ENCODE results near the gene CFAP90. TPM values are rescaled to one million over a fixed set of nuclear protein-coding genes. Genes with fewer than 3 reads are reported as not detected.
A peak's percentile ranks its signal among the peaks of the same experiment; 100 is the strongest.

The CFAP90 gene
- total and polyA plus RNA-seq, 5 donors: 0.05 to 0.33 (median 0.16) TPM; not detected in 1

DNA sequence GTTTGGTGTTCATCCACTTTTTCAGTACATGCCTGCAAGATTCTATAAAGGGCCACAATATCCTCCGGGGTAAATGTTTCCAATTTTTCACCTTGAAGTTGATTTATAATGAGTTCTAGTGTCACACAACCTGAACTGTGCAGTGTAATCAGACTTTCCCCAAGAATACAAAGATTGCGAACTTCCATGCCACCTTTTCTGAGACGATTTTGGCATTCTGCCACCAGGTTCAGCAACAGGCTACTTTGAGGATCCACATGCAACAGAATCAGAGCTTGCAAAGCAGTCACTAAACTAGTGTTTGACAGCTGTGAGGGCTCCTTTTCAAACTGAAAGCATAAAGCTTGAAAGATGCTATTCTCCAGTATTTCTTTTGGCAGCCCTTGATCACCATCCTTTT, 16.3 kb upstream of the CFAP90 start:
- Histone ChIP-seq H3K4me3 (ENCODE audit: low read length) (no peak overlapping the region), H3K9me3 (ENCODE audit: control insufficient read depth, low read length) (peaks cover 2% of the 10 kb centered on the region), H3K27ac (ENCODE audit: low read length) (no peak overlapping the region), H3K27me3 (ENCODE audit: control insufficient read depth, insufficient read depth) (no peaks in the 10 kb centered on the region), H3K4me1 (ENCODE audit: control insufficient read depth, insufficient read depth, low read length) (no peaks in the 10 kb centered on the region)
- no peak for ATAC-seq
- 74% methylated on average over 3 of the region's 3 CpGs for WGBS
- DNase-seq: no peak
- intact Hi-C loops (cut with DNase I): no loop called here

DNA sequence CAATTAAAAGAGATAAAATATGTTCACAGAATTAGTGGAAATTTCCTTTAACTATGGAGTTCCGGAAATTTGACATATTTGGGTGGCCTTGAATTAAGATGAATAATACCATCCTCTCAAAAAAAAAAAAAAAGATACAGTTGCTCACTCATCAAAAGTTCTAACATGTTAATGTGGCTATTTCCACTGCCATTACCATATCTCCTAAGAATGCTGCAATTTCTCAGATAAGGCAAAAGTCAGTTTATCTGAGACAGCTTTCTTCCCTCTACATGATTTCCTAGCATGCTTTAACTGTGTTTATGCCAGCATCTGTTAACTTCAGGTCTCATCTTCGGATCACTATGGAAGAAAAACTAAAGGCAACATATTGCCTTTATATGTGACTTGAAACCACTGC, 15.3 kb upstream of the CFAP90 start:
- no peak overlapping the region for H3K4me3 ChIP-seq (ENCODE audit: low read length)
- ATAC-seq (no peak), DNase-seq (no peak)
- no peaks in the 10 kb centered on the region for H3K4me1 ChIP-seq (ENCODE audit: control insufficient read depth, insufficient read depth, low read length)
- intact Hi-C loops (cut with DNase I): no loop called here
- peaks cover 2% of the 10 kb centered on the region for H3K9me3 ChIP-seq (ENCODE audit: control insufficient read depth, low read length)
- no peak overlapping the region for H3K27ac ChIP-seq (ENCODE audit: low read length)
- 90% methylated on average over 2 of the region's 2 CpGs for WGBS
- no peaks in the 10 kb centered on the region for H3K27me3 ChIP-seq (ENCODE audit: control insufficient read depth, insufficient read depth)

DNA sequence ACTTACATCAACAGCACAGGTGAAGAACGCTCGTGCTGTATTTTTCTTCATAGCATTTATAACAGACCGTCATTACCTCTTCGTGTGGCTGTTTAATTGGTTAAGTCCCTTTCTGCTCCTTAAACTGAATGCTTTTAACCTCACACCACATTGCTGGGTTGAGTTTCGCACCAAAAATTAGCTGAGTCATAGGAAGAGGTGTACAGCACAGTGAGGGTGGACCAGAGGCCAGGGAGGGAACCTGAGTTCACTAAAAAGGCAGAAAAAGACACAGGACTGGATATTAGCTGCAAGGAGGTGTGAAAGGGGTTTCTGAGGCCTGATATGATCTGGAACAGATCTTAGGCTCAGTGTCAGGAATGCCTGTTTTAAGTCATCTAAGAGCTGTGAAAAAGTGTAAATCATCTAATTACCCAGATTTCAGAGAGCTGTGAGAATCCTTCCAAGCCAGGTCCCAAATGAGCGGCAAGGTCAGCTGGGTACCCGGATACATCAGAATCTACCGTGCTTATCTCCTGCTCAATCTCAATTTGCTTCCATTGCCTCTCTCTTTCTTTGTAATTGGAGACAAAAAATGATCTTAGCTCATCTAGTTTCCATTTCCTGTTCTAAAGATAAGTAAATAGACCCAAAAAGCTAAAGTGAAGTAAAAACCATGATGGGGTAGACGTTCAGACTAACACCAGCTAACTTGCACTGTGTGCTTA, 7.1 kb upstream of the CFAP90 start:
- Histone ChIP-seq H3K4me1 (ENCODE audit: control insufficient read depth, insufficient read depth, low read length) (no peaks in the 10 kb centered on the region), H3K4me3 (ENCODE audit: low read length) (no peak overlapping the region), H3K27me3 (ENCODE audit: control insufficient read depth, insufficient read depth) (no peaks in the 10 kb centered on the region), H3K27ac (ENCODE audit: low read length) (no peak overlapping the region), H3K9me3 (ENCODE audit: control insufficient read depth, low read length) (peaks cover 4% of the 10 kb centered on the region)
- intact Hi-C loops (cut with DNase I): no loop called here
- DNase-seq: no peak
- ATAC-seq: no peak
- 69% methylated on average over 9 of the region's 9 CpGs for WGBS

DNA sequence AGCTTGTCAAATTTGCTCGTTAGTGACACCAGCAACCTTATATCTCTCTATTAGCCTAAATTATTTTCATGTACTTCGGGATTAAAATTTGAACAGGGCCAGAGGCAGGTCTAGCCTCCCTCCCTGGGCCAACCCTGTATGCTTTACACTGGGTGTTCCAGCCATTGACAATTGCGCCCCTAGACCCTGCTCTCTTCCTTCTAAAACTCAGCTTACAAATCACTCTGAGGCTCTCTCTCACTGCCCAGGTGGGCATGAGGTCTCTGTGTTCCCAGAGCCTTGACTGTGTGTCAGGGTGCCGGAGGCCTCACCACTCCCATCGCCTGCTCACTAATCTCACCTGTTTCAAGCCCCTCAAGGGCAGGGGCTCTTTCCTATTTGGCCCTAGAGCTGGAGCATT, 6.4 kb upstream of the CFAP90 start:
- 82% methylated on average over 5 of the region's 5 CpGs for WGBS
- intact Hi-C loops (cut with DNase I): no loop called here
- DNase-seq: no peak

DNA sequence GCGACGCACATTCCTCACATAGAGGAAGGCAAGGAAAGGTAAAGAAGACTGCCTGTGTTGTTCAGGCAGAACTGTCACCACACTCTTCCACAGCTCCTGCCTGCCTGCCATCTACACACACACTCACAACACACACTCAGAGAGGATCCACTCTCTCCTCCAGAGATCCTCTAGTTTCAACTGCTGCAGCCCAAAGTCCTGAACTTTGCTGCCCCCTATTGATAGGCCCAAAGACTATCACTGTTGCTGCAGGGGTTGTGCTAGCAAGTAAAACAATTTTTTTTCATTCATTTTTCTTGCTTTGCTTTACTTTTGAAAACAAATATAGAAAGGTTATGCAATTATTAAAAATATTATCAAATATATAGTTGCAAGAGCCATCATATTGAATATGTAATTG, 5.9 kb upstream of the CFAP90 start:
- Histone ChIP-seq H3K9me3 (ENCODE audit: control insufficient read depth, low read length) (peaks cover 4% of the 10 kb centered on the region), H3K4me3 (ENCODE audit: low read length) (no peak overlapping the region), H3K27me3 (ENCODE audit: control insufficient read depth, insufficient read depth) (no peaks in the 10 kb centered on the region), H3K27ac (ENCODE audit: low read length) (no peak overlapping the region), H3K4me1 (ENCODE audit: control insufficient read depth, insufficient read depth, low read length) (peaks cover 2% of the 10 kb centered on the region)
- DNase-seq (no peak), ATAC-seq (peak; percentile 71 to 73)
- 91% methylated on average over 2 of the region's 2 CpGs for WGBS
- intact Hi-C loops (cut with DNase I): no loop called here

More for the DNA sequence above, 6.4 kb upstream of the CFAP90 start:
- peak in 1 of 2 donors; percentile 28 for ATAC-seq
- H3K4me3 ChIP-seq (ENCODE audit: low read length): no peak overlapping the region
- no peak overlapping the region for H3K27ac ChIP-seq (ENCODE audit: low read length)
- no peaks in the 10 kb centered on the region for H3K27me3 ChIP-seq (ENCODE audit: control insufficient read depth, insufficient read depth)
- H3K9me3 ChIP-seq (ENCODE audit: control insufficient read depth, low read length): peaks cover 4% of the 10 kb centered on the region
- H3K4me1 ChIP-seq (ENCODE audit: control insufficient read depth, insufficient read depth, low read length): peaks cover under 1% of the 10 kb centered on the region

DNA sequence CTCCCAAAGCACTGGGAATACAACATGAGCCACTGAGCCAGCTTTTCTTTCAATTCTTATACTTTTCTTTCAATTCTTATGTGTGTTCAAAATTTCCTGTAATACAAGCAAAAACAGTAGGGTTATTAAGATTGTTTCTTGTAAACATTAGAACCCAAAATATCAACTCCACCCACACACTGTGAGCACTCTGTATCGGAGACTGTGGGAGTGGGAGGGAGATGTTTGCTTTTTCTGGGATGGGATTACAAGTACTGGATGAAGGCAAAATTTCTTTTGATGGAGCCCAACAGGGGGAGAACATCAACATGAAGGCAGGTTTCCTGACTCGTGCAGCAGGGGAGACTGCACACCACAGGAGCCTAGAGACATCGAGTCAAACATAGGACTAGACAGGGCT, 4.7 kb upstream of the CFAP90 start:
- WGBS: 56% methylated on average over 3 of the region's 3 CpGs
- no peak overlapping the region for H3K27ac ChIP-seq (ENCODE audit: low read length)
- peaks cover 2% of the 10 kb centered on the region for H3K4me1 ChIP-seq (ENCODE audit: control insufficient read depth, insufficient read depth, low read length)
- no peaks in the 10 kb centered on the region for H3K27me3 ChIP-seq (ENCODE audit: control insufficient read depth, insufficient read depth)
- no peak overlapping the region for H3K4me3 ChIP-seq (ENCODE audit: low read length)
- intact Hi-C loops (cut with DNase I): no loop called here
- ATAC-seq (no peak), DNase-seq (no peak)
- H3K9me3 ChIP-seq (ENCODE audit: control insufficient read depth, low read length): peaks cover 4% of the 10 kb centered on the region

DNA sequence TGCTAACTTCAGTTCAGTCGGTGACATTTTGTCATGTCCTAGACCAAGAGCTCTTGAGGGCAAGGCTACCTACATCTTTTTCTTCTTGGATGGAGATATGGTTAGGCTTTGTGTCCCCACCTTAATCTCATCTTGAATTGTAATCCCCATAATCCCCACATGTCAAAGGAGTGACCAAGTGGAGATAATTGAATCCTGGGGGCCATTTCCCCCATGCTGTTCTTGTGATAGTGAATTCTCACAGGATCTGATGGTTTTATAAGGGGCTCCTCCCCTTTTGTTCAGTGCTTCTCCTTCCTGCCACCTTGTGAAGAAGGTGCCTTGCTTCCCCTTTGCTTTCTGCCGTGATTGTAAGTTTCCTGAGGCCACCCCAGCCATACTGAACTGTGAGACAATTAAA, 2.1 kb upstream of the CFAP90 start:
- Histone ChIP-seq H3K4me3 (ENCODE audit: low read length) (no peak overlapping the region), H3K4me1 (ENCODE audit: control insufficient read depth, insufficient read depth, low read length) (peaks cover 2% of the 10 kb centered on the region), H3K27ac (ENCODE audit: low read length) (no peak overlapping the region), H3K27me3 (ENCODE audit: control insufficient read depth, insufficient read depth) (no peaks in the 10 kb centered on the region), H3K9me3 (ENCODE audit: control insufficient read depth, low read length) (peaks cover 4% of the 10 kb centered on the region)
- 71% methylated on average over 2 of the region's 2 CpGs for WGBS
- ATAC-seq (no peak), DNase-seq (no peak)
- intact Hi-C loops (cut with DNase I): no loop called here

DNA sequence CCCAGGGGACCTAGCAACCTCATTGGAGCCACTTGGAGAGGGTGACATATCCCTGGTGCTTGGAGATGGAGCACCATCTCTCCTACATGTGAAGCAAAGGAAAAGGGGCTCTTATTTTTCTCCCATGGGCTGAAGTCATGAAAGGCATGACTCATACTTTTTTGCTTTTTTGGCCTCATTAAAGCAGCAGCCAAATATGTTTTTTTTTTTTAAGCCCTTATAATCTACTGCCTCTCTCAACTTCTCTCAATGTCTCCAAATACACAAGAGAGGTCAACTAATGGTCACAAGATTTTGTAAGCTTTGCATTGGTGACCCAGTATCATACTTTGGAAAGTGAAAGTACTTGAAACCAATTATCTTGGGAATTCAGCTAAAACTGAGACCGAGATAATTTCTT, 1.6 kb upstream of the CFAP90 start:
- intact Hi-C loops (cut with DNase I): no loop called here
- Histone ChIP-seq H3K4me1 (ENCODE audit: control insufficient read depth, insufficient read depth, low read length) (peaks cover 2% of the 10 kb centered on the region), H3K4me3 (ENCODE audit: low read length) (no peak overlapping the region), H3K27ac (ENCODE audit: low read length) (no peak overlapping the region), H3K27me3 (ENCODE audit: control insufficient read depth, insufficient read depth) (no peaks in the 10 kb centered on the region), H3K9me3 (ENCODE audit: control insufficient read depth, low read length) (peaks cover 2% of the 10 kb centered on the region)
- WGBS: 57% methylated on average over 1 of the region's 1 CpG
- DNase-seq (no peak), ATAC-seq (peak; percentile 39 to 42)

DNA sequence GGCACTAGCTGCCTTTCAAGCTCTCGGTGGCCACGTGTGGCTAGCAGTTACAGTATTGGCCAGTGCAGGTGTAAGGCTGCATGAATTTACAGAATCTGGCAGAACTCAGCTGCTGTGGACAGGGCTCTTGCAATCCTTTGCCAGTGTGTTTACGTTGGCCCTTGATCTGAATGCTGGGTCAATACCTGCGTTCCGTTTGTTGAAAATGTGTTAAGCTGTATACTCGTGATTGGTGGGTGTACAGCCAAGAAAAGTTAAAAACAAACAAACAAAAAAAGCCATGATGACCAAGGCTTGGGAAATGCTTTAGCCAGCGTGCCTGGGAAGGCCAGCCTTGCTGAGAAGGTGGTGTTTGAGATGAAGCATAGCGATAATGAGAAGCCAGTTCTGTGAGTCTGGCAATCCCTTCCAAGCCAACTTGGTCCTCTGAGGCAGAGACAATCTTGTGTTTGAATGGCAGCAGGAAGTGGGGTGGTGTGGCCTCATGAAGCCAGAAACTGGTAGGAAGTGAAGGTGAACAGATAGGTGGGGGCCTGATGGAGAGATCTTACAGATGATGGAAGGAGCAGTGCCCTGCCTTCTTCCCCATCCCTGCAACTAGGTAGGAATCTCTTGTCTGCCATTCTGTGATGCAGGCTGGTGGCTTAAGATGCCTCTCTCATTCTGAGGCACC, 820 bp upstream of the CFAP90 start:
- intact Hi-C loops (cut with DNase I): no loop called here
- no peak overlapping the region for H3K27ac ChIP-seq (ENCODE audit: low read length)
- ATAC-seq: no peak
- WGBS: 81% methylated on average over 8 of the region's 8 CpGs
- peaks cover 2% of the 10 kb centered on the region for H3K9me3 ChIP-seq (ENCODE audit: control insufficient read depth, low read length)
- DNase-seq: no peak
- H3K27me3 ChIP-seq (ENCODE audit: control insufficient read depth, insufficient read depth): no peaks in the 10 kb centered on the region
- H3K4me1 ChIP-seq (ENCODE audit: control insufficient read depth, insufficient read depth, low read length): peaks cover 2% of the 10 kb centered on the region
- no peak overlapping the region for H3K4me3 ChIP-seq (ENCODE audit: low read length)

DNA sequence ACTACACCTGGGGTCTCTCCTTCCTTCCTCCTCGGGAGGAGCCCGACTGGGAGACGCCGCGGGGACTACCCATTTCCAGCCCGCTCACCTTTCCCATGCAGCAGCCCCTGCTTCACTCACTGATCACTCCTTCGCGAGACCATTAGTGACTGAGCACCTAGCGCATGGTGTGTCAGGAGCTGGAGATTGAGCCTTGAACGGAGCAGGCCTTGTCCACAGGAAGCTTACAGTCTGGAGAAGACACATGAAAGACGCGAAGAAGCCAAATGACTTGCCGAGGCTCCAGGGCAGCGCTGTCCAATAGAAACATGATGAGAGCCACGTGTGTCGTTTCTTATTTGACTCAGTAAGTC, 283 bp upstream of the CFAP90 start:
- intact Hi-C loops (cut with DNase I): no loop called here
- Histone ChIP-seq H3K9me3 (ENCODE audit: control insufficient read depth, low read length) (peaks cover 2% of the 10 kb centered on the region), H3K4me1 (ENCODE audit: control insufficient read depth, insufficient read depth, low read length) (peaks cover 2% of the 10 kb centered on the region), H3K27ac (ENCODE audit: low read length) (no peak overlapping the region), H3K4me3 (ENCODE audit: low read length) (peak overlapping the region; percentile 35), H3K27me3 (ENCODE audit: control insufficient read depth, insufficient read depth) (no peaks in the 10 kb centered on the region)
- 57% methylated on average over 16 of the region's 16 CpGs for WGBS
- DNase-seq (no peak), ATAC-seq (no peak)

DNA sequence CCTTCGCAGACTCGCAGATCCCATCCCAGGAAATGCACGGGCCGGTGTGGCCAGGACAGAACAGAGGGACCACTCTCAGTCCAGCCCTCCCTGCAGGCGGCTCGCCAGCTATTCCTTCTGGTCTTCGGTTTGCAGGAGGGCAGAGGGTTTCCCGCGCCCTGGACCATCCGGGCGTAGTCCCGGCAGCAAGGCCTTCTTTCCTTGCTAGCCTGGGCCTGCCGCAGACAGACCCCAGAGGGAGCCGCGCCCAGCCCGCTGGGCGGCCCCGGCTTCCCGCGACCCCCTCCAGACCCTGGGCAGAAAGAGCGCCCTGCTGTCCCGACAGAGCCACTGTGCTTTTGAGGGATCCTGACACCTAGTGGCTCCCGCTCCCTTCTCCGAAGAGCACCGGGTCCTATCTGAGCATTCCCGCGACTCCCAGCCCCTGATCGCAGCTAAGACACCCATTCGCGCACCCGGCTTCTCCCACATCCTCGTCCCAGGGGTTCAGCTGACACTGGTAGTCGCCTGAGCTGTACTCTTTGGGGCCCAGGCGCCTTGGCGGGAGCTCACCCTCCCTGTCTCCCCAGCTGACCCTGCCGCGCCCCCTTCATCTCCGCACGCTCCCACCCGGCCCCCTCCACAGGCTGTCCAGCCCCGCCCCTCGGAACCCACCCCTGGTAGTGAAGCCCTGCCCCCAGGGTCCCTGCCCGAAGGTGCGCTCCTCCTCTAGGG, 1.1 kb downstream of the CFAP90 start:
- Histone ChIP-seq H3K27me3 (ENCODE audit: control insufficient read depth, insufficient read depth) (no peaks in the 10 kb centered on the region), H3K4me1 (ENCODE audit: control insufficient read depth, insufficient read depth, low read length) (peaks cover 2% of the 10 kb centered on the region), H3K27ac (ENCODE audit: low read length) (no peak overlapping the region), H3K4me3 (ENCODE audit: low read length) (peak overlapping the region; percentile 35), H3K9me3 (ENCODE audit: control insufficient read depth, low read length) (peaks cover 2% of the 10 kb centered on the region)
- WGBS: 4% methylated on average over 44 of the region's 44 CpGs
- peak; percentile 41 to 51 for ATAC-seq
- intact Hi-C loops (cut with DNase I): no loop called here
- DNase-seq: peak; percentile 16 to 58 (median 57)
